GM19455 (cell line): ENCODE measurements around the gene OR52W1.
"Not testable (repeated sequence)": the region's sequence is repeated elsewhere in the genome, so short reads cannot be mapped to it uniquely, and the experiment has no call there.

Experiments used
- ATAC-seq: cut with Tn5 transposase; IDR thresholded peaks from one replicate; pipeline ENCODE4 v1.9.1; 2021; ENCODE audit not compliant: unreplicated experiment

OR52W1 gene

DNA sequence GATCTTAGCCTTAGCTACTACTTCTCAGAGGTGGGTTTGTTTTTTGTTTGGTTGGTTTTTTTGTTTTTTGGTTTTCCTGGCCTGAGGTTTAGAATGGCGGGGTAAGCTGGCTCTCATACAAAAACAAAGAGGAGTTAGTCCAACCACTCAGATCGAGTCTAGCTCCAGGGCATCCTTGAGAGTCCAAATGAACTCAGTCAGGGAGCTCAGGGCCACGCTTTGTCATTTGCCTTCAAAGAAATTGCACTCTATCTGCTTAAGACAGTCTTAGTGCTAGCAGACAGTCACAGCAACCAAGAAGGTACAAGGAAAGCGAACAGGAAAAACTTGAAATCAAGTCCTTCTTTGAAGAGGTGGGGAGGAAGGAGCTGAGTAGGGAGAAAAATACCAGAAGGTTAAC is 17.5 kb downstream of the OR52W1 start:
- no peak for ATAC-seq

DNA sequence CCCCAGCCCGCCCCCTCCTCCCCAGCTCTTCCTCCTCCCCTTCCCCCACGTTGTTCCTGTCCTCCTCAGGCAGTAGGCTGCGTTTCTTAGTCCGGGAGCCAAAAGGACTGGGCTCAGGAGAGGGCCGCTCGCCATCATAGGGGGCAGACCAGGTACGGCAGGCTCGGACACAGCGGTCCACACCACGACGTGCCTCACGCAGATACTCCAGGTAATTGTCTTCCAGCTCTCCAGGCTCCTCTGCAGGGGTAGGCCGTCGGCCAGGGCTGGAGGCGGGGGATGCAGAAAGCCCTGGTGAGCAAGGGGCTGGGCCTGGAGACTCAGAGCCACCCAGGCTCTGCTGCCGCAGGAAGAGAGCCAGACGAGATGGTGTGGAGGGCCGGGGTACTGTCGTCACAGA is 18.7 kb downstream of the OR52W1 start:
- no peak for ATAC-seq

DNA sequence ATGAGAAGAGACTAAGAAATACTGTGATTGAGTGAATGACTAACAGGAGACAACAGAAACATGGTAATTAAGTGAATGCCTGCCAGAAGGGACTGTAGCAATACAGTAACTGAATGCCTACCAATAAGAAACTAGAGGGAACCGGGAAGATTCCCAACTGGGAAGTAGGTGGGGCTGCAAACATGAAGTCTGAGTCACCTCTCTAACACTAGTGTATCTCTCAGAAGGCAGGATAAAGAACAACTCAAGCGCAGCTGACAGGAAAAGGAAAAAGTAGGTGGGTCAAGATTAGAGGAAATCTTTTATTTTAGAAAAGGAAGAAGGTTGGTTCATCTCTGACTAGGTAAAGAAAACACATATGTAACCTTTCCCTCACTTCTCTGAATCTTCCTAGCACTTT is 20.3 kb downstream of the OR52W1 start:
- no peak for ATAC-seq

DNA sequence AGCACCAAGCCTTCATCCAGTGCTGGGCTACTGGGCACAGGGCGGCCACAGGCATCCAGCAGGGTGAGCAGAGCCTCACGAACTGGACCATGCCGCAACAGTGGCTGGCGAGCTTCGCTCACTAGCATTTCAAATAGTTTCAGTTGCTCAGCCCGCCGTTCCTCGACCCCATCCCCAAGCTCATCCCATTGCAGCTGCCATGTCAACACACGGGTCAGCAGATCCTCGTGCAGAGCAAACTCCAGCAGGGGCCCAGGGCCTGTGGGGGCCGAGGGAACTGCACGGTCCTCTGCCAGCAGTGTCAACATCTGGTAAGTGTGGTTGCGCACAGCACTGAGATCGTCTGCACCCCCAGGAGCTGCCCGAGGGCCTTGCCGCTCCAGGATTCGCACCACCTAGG is 24.8 kb downstream of the OR52W1 start:
- ATAC-seq = no peak

DNA sequence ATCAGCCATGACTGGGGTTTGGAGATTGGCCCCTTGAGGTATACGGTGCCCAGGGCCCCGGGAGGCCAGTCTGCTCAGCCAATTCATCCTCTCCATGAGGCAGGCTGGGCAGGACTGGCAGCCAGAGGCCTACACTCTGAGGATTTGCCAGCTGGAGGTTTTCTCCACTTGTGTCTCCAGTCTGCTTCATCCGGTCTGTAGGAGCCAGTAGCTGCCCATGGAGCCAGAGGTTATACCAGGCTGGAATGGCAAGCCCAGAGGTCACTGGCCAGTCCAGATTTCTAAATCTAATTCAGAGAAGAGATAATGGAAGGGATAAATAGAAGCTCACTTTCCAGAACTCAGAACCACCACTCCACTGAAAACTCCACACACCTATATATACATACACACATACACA is 25.4 kb downstream of the OR52W1 start:
- ATAC-seq = no peak

DNA sequence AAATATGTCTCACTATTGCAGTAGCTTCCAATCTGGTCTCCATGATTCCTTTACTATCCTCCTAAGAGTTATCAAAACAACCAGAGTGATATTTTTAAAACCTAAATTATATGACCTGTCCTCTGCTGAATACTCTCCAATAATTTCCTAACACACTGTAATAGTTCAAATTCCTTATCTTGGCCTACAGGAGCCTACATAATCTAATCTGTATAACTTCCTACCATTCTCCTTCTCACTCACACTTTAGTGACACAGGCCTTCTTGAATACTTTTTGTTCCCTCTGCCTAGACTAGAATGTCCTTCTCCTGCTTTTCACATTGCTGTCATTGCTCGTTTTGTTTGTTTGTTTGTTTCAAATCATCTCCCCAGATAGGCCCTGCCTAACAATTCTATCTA is 26.0 kb downstream of the OR52W1 start:
- no peak for ATAC-seq

DNA sequence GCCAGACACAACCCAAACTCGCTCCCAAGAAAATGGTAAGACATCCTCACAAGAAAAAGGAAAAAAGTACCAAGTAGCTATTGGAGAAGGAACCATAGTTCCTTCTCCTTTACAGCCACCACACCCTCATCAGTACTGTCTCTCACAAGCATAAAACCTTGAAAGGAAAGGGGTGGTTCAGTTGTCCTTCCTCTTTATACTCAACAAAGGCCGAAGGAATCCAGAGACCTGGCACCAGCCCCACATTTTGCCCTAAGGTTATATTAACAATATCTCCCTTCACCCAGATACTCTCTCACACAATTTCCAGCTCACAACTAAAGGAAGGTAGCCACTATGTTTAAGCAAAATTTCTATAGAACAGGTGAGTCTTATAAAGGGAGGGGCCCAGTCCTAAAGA is 26.9 kb downstream of the OR52W1 start:
- ATAC-seq = no peak

DNA sequence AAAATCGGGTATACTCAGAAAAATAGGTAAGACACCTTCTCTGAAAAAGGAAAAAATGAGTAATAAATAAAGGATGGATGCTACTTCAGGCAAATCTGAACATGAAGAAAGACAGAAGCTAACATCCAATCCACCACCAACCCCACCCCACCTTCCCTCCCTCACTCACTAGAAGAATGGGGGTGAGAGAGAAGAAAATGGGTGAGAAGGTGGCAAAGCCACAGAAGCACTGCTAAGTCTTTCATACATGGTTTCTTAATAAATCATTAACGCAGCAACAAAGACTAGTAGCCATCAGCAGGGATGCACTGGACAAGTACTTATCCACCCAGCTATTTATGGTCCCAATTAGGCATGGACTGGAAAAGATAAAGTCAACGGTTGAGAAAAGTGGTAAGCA is 29.5 kb downstream of the OR52W1 start:
- ATAC-seq = no peak

DNA sequence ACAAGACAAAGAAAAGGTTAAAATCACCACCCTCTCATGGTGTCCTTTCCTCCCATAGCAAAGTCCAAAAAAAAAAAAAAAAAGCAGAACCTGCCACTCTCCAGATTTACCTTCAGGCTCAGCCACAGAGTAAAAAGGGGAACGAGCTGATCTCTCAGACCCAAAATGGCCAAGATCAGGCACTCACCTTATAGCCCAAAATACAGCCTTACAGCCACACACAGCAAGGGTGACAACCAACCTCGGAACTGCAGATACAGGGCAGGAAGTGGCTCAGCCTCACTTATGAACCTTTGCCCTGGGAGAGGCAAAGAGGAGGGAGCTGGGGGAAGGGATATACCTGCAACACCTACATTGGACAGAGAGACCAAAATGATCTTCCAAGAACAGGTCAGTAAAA is 30.9 kb downstream of the OR52W1 start:
- ATAC-seq = no peak

DNA sequence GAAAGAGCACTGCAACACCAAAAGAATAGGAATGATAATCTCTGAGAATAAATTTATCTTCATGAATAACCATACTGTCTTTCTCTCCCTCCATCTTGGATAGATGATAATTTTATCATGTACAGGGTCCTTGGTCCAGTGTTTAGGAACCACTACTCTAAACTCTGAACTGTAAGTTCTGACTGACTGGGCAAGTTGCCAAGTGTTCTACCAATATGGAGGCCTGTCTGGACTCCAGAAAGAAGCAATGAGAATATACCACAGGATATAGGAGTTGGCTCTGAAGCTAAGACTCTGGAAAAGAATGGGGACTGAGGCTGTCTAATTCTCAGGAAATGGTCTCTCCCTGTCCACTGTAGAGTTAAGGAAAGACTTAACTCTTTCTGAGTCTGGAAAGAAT is 33.9 kb downstream of the OR52W1 start:
- ATAC-seq = no peak

DNA sequence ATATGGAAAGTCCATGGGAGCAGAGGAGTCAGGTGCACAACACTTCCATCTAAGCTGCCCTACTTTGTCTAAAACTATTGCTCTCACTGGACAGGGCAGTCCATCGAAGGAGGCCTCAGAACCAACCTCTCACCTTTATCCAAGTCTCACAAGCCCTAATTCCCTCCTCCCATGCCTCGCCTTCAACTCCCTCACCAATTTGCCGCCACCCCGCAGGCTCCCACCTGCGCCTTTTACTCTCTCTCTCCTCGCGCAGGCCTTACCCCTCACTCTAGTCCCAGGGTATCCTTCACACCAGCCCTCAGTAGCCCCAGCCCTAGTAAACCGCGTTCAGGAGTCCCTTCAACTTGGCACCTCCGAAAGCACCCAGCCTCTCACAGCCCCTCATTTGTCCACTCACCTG is 35.0 kb downstream of the OR52W1 start:
- ATAC-seq = no peak

DNA sequence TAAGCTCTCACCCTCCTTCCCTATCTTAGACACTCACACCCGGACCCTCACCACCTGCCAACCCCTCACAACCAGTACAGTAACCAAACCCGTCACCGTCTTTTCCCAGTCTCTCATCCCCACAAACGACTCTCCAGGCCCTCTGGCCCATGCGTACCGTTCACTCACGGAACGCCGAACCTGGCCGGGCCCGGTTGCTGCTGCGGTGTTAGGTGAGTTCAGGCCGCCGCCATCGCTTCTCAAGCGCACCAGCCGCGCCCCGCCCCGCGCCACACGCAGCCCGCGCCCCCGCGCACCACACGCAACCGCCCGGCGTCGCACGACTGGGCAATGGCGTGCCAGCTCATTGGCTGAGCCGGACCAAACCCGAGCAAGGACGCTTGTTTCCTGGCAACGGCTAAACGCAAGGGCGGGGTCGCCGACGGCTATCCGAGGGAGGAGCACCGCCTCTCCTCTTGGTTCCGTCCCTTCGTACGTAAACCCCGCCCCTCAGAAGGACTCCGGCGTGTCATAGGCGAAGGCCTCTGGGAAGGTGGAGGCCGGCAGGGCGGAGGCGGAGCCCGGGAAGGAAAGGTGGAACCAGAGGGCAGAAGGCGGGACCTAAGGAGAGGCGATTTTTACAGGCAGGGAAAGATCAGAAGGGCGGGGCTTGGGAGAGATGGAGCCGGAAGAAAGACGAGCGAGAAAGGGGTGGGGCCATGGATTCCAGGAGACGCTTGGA is 35.5 kb downstream of the OR52W1 start, which contains the start of gene FHIP1B:
Gene FHIP1B (minus strand): TSS at position 250 of the 721 bp plus-strand sequence. CDS start 10,120 bp downstream, outside the sequence.
- peak; percentile 96 for ATAC-seq

DNA sequence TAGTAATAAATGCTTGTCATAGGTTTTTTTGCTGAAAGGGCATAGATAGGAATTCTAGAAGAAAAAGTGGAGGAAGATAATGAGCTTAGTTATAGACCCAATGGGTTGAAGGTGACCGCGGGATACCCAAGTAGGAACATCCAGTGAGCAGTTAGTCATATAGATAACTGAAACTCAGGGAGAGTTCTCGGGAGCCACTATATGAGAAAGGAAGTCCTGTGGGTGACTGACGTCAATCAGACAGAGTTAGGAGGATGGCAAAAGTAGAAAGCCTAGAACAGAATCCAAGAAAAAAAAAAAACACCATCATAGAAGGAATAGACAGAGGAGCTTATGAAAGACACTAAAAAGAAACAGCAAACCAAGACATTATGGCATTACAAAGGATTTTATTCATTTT is 38.2 kb downstream of the OR52W1 start:
- no peak for ATAC-seq

DNA sequence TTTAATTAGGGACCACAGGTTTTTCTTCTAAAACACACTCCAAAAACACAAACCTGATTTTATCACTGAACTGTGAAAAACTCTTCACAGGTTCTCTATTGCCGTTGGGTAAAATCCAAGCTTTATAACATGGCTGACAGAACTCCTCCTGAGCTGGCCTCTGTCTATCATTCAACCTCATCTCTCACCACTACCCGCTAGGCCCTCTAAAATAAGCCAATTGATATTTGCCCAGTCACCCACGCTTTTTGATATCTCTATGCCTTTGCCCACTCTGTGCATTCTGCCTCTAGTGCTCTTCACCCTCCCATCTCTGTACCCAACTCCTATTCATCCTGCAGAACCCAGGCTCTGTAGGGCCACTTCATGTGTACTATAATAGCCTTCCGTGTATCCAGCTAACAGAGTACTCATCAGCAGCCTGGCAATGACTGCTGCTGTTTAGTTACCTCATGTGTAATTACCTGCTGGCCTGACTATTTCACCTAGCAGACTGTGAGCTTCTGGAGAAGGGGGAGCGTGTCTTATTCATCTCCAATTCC is 38.8 kb downstream of the OR52W1 start:
- no peak for ATAC-seq

DNA sequence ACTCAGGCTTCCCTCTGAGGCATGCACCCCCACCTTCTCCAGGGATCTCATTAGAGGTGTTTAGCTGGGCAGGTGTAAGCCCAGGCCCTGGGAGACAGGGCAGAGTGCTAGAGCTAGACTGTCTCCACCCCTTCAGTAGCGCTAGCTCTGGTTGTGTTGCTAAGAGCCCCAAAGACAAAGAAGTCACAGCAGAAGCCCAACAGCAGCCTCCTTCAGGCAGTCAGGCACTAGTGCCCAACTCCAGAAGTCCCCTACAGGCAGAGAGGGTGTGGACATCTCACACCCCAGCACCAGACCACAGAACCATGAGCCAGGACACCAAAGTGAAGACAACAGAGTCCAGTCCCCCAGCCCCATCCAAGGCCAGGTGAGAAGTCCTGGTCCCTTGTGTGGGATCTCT is 39.9 kb downstream of the OR52W1 start, which contains the start of gene CNGA4:
Gene CNGA4 (plus strand): TSS at position 188 of the 400 bp plus-strand sequence. CDS start 118 bp downstream, at position 306.
- no peak for ATAC-seq

DNA sequence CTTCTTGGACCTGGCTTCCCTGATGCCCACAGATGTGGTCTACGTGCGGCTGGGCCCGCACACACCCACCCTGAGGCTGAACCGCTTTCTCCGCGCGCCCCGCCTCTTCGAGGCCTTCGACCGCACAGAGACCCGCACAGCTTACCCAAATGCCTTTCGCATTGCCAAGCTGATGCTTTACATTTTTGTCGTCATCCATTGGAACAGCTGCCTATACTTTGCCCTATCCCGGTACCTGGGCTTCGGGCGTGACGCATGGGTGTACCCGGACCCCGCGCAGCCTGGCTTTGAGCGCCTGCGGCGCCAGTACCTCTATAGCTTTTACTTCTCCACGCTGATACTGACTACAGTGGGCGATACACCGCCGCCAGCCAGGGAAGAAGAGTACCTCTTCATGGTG is 41.1 kb downstream of the OR52W1 start:
- no peak for ATAC-seq

DNA sequence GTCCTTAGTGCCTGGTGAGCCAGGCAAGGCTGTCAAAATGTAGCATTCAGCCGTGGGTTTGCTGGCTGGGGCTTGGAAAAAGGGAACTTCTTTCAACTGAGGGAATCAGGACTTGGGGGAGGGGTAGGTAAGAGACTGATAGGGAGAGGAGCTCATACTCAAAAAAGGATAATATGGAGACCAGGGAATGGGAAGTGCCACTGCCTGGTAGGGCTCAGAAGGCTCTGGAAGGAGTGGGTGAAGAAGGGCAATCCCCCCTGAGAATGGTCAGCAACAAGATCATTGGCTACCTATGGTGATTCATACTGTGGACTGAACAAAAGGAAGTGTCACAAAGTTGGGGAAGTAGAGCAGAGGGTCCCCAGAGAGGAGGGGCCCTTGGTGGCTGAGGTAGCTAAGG is 41.8 kb downstream of the OR52W1 start:
- ATAC-seq = no peak

DNA sequence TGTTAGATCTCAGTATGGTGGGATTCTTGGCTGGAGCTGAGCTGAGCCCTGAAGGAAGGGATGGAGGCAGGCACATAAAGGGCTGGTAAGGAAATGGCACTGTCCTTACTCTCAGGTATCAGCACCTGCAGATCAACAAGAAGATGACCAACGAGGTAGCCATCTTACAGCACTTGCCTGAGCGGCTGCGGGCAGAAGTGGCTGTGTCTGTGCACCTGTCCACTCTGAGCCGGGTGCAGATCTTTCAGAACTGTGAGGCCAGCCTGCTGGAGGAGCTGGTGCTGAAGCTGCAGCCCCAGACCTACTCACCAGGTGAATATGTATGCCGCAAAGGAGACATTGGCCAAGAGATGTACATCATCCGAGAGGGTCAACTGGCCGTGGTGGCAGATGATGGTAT is 42.3 kb downstream of the OR52W1 start:
- no peak for ATAC-seq

DNA sequence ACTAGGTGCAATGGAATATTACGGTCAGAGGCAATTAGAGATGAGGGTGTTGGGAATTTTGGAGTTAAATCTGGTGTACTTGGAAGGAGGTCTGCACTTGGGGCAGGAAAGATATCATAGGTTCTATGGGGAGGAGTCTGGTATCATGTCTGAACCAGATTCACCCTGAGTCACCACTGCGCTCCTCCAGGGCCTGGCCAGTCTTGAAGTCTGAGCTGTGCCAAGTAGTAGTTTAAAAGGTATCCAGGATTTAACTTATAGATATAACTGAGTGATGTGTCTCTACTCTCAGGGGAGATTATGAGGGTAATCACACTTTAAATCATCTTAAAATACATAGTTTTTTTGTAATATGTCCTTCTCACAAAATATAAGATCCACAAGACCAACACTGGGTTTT is 46.5 kb downstream of the OR52W1 start:
- ATAC-seq = no peak

DNA sequence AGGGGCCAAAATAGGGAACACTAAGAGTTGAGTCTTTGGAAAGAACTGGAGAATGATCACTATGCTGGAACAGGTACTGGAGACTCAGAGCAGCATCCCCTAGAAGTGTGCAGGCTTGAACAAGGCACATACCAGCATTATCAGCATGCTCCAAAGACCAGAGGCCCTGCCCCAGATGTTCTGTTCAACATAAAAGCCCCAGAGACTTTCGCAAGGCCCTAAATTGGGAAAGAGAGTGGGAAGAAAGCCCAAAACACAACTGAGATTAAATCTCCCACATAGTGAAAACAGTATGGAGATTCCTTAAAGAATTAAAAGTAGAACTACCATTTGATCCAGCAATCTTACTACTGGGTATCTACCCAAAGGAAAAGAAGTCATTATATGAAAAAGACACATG is 49.2 kb downstream of the OR52W1 start:
- no peak for ATAC-seq

DNA sequence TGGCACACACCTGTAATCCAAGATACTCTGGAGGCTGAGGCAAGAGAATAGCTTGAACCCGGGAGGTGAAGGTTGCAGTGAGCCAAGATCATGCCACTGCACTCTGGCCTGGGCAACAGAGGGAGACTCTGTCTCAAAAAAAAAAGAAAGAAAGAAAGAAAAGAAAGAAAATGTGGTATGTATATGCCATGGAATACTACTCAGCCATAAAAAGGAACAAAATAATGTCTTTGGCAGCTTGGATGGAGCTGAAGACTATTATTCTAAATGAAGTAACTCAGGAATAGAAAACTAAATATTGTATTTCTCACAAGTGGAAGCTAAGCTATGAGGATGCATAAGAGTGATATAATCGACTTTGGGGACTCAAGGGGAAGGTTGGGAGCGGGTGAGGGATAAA is 49.9 kb downstream of the OR52W1 start:
- not testable (repeated sequence) for ATAC-seq
